Measurements from ENCODE around the gene PPP1R3D.
A peak's percentile ranks its signal among the peaks of the same experiment; 100 is the strongest.
"Not testable (repeated sequence)": the region's sequence is repeated elsewhere in the genome, so short reads cannot be mapped to it uniquely, and the experiment has no call there.

The PPP1R3D gene, protein sequence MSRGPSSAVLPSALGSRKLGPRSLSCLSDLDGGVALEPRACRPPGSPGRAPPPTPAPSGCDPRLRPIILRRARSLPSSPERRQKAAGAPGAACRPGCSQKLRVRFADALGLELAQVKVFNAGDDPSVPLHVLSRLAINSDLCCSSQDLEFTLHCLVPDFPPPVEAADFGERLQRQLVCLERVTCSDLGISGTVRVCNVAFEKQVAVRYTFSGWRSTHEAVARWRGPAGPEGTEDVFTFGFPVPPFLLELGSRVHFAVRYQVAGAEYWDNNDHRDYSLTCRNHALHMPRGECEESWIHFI

DNA sequence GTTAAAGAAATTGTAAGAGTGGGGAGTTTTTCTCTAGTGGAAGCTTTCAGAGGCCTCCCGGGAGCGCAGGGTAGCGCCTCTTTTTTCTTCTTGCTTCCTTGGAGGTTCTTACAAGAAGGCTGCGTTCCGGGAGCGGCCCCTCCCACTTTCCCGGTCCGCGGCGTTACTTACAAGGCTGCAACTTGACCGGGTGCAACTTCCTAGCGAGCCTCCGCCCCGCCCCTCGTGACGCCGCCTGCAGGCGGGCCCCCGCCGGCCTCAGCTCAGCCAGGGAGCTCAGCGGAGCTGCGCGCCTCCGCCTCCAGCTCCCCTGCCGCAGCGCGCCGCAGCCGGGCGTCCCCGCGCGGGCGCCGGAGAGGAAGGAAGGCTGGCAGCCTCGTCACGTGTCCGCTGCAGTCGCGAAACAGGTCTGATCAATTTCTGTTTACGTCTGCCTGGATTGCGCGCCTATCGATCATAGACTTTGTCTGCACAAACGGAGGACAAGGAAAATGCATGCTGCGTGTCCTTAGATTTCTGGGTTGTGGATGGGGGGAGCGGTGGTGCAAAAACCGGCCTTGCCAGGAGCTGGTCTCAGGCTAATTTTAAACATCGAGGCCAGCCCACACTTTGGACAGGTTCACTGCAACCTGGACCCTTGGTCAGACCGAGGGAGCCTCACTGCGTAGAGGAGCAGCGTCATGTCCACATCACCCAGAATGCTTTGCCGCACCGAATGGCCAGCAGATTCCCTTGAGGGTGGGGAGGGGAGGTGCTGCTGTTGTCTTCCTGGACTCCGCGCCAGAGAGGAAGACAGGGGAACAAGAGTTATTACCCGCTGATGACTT is at the start of gene PPP1R3D, which contains the start of gene FAM217B:
Gene PPP1R3D, minus strand, starts transcription at position 177 of the 827 bp plus-strand sequence. CDS start 374 bp downstream, outside the sequence.
Gene FAM217B, plus strand, starts transcription at position 261 of the 827 bp plus-strand sequence. CDS start 3,555 bp downstream, outside the sequence.
- peak; percentile 89 for DNase-seq

DNA sequence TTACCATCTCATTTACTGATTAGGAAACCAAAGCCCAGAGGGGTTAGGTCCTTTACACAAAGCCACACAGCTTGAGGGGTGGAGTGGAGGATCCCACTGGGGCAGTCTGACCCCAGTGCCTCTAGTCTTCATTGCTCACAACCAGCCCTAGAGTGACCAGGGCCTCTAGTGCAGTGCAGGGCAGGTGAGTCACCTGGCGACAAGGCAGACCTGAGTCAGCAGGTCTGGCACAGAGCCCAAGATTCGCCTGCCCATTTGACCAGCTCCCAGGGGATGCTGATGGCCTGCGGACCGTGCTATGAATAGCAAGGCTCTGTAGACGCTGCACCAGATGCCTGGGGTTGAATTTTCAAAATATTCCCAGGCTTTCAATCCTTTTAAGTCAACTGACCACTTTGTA is 48.0 kb upstream of the PPP1R3D start:
- DNase-seq = no peak

DNA sequence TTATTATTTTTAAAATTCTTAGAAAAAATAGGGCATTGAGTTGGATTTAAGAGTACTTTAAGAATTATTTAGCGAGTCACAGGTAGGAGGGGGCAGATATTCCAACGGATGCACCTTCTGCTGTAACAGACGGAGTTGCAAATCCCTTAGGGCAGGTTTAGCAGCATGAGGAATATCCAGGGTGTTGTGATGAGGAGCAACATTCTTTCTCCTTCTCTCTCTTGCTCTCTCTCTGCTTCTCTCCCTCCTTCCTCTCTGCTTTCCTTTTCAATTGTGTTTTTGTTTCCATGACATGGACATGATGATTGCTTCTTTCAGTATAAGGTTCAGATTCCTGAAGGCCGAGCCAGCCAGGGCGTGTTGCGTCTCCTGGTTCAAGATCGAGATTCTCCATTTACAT is 47.0 kb upstream of the PPP1R3D start:
- no peak for DNase-seq

DNA sequence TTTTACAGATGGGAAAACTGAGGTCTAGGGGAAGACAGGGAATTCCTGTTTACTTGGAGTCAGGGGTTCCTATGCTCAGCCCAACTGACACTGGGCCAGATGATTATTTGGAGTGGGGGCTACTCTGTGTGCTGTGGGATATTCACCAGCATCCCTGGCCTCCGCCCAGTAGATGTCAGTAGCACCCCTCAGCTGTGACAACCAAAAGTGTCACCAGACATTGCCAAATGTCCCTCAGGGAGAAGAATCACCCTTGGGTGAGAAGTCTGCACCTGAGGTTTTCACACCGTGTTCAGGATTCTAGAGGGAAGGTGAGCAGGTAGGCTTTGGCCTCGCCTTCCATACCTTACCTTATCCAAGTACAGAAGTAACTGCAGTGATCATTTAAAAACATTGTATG is 45.8 kb upstream of the PPP1R3D start:
- DNase-seq = no peak

DNA sequence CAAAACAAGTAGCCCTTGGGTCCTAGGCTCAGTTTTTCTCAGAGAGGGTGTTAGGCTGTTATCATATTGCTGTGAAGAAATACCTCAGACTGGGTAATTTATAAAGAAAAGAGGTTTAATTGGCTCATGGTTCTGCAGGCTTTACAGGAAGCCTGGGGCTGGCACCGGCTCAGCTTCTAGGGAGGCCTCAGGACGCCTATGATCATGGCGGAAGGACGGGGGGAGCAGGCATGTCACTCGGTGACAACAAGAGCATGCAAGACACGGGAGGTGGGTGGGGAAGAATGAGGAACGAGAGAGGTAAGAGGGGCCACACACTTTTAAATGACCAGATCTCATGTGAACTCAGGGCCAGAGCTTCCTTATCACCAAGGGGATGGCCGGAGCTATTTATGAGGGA is 45.1 kb upstream of the PPP1R3D start:
- DNase-seq = no peak

DNA sequence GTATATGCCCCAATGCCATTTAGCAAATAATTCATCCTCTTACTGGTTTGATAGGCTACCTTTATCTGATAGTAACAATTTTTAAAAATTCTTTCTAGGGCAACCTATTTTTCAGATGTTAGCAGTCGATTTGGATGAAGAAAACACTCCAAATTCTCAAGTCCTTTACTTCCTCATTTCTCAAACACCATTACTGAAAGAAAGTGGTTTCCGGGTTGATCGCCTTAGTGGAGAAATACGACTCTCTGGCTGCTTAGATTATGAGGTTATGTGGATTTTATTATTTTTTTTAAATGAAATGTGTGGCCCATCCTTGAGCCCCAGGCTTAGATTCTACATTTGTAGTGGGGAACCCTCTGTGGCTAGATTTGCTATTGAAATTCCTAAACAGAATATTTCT is 44.4 kb upstream of the PPP1R3D start:
- no peak for DNase-seq

DNA sequence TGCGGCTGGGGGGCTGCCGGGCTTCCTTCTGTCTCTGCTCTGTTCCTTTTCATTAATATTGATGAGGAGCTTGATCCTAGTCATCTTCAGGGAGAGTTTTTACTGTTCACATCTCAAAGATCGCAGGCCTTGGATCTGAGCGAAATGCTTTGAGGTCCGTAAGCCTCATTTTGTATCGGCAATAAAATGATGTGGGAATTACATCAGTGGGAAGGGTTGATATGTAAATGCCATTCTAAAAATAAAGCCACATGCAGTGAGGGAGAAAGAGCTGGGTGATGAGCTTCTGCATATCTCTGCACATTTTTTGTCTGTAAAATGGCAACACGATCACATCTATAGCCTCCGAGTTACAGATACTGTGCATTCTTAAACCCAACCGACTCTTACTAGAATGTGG is 43.0 kb upstream of the PPP1R3D start:
- DNase-seq = no peak

DNA sequence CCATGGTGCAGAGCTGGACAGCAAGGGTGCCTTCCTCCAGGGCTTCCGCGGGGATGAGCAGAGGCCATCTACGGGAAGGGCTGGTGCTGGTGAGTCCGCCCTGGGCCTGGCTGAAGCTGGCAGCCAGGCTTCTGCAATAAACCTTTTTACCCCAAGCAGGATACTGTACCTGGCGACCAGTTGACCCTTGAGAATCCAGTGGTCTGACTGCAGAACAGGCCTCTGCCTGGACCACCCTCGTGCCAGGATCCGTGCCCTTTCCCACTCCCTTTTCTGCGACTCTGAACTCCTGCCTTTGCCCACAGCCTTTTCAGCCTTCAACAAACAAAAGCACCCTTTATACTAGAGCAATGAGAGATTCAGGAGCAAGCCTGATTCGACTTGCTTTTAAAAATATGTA is 37.0 kb upstream of the PPP1R3D start:
- no peak for DNase-seq

DNA sequence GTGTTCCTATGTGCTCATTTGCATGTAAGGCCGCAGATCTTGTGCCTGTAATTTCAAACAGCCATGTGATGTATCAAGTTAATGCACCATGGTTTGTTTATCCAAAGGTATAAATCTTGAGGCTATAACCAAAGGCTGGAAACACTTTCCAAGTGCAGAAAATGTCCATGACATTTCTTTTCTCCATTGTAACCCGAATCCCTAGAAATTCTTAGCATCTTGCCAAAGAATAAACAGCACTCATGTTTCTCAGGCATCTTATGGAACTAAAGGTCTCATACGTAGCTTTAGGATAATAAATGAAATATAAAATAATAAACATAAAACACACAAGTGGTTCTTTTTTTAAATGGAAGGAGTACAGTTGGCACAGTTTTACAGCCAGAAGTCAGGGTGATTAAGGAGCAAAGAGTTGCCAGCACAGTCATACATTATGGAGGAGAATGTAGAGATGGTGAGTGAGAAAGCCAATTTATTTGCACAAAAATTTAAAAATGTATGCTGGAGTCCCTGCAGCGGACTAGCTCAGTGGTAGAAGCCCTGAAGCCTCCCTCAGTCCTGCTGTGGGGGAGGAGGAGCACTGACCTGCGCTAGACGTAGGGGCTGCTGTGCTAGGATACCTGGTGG is 36.2 kb upstream of the PPP1R3D start:
- no peak for DNase-seq

DNA sequence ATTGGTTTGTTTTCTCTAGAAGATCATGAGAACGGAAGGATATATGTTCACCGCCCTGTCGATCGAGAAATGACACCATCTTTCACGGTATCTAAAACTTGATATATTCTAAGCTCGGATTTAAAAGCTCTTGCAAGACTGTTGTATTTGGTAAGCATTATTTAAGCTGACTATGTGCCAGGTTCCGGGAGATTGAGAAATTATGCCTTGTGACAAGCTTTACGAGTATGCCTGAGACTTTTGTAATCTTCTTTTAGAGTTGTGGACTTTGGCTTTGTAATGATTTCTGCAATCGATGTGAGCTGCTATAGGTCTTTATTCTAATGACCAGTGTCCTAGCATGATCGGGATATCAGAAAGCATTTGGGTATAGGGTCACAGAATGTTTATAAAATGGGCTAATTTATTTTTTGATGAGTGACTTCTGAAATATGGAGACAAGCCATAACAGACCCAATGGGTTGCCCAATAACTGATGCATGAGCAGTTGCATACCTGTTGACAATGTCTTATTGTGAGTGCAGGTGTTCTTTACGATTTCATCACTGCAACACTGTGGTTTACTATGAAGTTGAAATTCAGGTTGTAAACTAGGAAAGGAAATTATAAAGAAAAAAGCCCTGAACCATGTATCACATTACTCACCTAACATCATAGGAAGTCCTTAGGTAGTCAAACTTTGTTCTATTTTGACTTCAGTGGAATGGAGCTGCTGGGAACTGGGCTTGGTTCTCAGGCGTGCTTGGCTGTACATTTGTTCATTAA is 32.1 kb upstream of the PPP1R3D start:
- no peak for DNase-seq

DNA sequence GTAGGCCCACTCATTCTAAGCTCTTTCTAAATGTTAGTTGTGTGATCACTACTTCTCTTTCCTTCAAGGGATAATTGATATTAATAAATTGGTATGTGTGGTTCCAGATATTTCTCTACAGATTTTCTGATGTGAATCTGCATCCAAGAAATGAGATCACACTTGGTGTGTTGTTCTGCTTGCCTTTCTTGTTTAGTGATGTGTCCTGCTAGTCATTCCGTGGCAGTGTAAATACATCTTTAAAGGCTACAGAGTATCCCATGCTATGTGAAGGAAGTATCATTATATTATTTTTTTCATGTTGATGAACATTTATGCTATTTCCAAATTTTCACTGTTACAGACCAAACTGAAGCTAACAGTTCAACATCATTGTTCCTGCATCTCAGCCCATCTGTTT is 31.3 kb upstream of the PPP1R3D start:
- no peak for DNase-seq

DNA sequence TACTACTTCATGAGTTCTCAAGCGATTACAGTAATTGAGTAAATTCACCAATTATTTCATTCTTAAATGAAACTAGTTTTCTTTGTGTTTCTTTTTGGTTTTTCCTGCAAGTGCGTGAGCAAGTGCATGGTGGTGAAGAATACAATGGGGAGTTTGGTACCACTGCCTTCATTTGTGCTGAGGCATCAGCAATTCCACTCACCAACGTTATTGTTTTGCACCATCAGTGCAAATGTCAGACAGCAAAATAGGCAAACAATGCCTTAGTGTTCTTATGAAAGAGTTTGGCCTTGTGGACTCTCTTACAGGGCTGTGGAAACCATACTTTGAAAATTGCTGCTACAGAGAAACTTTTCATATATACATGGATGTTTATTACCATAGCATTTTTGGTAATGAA is 26.3 kb upstream of the PPP1R3D start:
- DNase-seq = no peak

DNA sequence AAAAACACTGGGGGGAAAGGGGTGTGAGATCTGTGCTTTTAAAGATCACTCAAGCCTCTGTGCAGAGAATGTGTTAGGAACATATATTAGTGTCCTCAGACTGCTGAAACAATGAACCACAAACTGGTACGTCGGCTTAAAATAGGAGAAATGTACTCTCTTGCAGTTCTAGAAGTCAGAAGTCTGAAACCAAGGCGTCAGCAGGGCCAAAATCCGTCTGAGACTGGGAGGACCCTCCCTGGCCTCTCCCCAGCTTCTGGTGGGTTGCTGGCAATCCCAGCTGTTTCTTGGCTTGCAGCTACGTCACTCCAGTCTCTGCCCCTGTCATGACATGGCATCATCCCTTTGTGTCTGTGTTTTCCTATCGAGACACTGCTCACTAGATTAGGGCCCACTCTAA is 22.1 kb upstream of the PPP1R3D start:
- DNase-seq = no peak

DNA sequence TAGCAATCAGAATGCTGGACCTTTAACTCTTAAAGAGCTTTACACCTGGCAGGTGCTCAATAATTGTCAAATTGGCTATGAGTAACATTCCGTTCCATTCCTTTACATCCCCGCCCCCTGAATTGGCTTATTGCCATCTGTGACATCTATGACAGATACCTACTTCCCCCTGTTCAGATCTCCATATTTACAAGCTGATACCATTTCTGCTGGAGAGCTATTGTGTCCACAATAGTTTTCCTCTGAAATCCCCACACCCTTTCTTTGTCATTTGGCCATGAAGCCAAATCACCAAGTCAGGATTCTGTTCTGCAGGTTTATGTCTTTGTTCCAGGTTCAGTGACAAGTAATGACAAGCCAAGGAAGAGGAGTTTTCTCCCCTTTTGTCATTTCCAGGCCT is 21.3 kb upstream of the PPP1R3D start:
- DNase-seq = no peak

DNA sequence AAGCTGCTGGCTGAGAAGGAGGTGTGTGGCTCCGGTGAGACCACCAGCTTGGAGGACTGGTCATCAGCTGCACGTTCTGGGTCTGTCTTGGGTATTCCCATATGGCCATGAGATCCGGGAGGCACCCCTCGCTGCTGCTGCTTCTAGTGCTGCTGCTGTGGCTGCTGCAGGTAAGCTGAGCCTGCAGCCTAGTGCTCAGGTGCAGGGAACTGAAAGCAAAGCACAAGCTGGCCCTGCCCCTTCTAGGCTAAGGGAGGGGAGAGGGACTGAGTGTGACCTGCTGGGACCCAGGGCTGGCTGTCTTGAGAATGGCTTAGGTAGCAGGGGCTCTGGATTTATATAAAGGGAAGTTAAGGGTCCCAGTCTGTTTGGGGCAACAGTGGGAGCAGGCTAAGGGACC is 18.5 kb upstream of the PPP1R3D start:
- no peak for DNase-seq

DNA sequence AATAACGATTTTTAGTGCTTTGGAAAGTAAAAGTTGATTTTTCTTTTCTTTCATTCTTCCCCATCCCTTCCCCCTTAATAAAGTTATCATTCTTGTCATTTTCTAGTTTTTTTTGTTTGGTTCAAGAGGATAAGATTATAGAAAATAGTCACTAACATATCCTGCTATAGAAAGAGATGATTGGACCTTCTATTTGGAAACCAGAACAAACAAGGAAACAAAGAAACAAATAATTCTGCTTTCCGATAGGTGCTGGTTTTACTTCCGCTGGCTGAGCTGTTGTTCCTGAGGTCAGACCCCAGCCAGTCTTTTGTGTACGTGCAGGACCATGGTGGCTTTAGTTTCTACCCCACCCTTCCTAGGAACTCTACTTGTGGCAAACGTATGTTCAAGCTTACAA is 18.0 kb upstream of the PPP1R3D start, which contains the start of gene CDH26:
Gene CDH26, plus strand, starts transcription at position 301 of the 400 bp plus-strand sequence. CDS start 304 bp downstream, outside the sequence.
- DNase-seq = no peak

DNA sequence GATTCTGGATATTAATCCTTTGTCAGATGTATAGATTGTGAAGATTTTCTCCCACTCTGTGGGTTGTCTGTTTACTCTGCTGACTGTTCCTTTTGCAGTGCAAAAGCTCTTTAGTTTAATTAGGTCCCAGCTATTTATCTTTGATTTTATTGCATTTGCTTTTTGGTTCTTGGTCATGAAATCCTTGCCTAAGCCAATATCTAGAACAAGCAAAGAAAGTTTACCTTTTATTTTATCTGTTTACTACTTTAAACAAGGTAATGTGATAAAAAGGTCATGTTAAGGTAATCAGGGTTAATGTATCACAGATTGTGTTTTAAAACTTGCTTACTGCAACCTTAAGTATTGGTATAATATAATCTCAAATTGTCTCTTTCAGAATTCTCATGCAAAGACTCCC is 17.5 kb upstream of the PPP1R3D start:
- not testable (repeated sequence) for DNase-seq

DNA sequence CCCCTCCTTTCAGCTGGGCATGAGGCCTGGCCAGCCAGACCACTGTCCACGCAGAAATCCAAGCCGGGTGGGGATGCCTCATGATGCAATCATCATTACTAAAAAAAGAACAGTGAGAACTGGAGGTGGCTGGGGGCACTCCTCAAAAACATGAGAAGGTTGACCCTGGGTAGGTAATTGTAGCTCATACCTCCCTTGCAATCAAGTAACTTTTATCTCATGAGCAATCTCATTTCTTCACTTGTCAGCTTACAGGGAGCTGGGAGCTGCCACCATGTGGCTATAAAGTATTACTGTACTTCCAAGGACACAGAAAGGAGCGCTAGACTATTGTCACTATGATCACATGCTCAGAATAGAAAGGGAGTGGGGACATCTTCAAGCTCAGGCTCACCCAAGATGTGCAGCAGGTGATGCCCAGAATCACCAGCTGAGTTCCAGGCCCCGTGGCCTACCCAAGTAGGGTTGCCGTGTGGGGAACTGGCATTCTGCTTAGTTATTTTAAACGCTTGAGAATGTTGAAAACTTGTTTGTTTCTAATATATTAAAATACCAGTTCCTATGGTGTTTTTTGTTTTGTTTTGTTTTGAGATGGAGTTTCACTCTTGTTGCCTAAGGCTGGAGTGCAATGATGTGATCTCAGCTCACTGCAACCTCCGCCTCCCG is 15.2 kb upstream of the PPP1R3D start:
- no peak for DNase-seq

DNA sequence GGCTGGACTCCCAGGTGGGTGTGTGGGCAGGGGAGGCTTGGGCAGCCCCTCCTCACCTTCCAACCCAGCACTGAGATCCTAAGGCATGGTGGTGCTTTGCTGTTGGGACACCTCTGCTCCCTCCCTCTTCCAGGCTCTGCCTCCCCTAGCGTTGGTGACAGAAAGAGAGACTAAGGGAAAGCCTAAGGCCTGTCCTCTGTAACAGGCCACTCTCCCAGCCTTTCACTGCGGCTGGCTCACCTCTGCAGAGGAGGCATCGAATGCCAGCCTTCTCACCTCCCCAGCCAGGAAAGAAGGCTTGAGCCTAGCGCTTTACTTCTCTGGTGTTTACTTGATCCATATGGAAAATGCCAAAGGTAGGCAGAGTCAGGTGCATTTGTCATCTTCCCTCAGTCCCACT is 14.6 kb upstream of the PPP1R3D start:
- no peak for DNase-seq

DNA sequence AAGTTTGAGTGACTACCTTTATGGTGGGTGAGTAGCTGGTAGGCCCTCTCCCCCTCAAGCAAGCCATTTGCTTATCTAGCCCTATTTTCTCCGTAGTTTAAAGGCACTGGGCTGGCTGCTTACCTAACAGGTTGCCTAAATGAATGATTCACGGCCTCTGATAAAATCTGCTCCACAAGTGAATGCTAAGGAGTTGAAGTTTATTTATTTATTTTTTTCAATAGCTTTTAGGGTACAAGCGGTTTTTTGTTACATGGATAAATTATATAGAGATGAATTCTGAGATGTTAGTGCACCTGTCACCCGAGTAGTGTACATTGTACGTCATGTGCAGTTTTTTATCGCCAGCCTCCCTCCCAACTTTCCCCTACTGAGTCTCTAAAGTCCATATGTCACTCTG is 9.8 kb upstream of the PPP1R3D start:
- DNase-seq = no peak

DNA sequence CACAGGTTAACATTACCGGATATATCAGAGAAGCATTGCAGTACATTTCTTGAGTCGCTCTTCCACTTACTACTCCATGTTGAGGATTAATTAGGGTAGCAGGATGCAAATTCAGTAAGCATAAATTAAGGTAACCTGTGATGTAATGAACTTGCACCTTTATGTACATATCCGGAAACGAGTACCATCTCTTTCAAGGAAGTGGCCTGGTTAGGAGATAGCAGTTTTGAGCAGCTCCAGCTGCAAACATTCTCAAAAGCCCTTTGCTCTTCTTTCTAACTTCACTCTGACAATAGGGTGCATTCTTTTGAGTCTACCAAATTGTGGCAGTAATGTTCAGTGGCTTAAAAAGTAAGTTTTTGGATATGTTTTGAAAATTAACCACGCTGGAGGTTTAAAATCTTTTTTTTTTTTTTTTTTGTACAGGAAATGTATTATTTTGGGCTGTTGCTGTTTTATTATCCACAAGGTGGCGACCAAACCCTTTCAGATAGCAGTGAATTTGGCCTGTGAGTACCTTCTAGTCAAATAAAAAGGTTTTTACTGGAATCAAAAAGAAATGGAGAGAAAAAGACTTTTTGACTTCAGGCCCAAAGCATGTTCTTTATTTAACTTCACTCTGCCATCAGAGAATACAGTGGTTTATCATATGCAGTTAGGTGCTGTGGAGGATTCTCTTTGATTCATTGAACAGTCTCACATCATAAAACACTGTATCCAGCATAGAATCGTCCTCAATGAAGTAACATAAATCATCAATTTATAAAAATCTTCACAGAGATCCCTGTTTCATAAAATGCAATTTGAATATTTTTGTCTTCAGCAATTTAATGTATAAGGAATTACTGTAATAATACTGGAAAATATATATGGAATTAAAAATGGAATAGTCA is 9.0 kb upstream of the PPP1R3D start:
- DNase-seq = peak; percentile 41

All from NCI-H1417 treated with DMSO at 0.1 percent for 48 hours (cell line).